ENCODE results near the gene PHLDB2.

Gene PHLDB2

GRCh38 chr3:111859061-111859973 is at the start of gene PHLDB2:
TSS of gene PHLDB2 (plus strand) at chr3:111859265. CDS start at chr3:111884078, 24,813 bp downstream.
- ATAC-seq = peak; percentile 90
- TF ChIP-seq ZFP3 (CRISPR knock-in tag; IDR thresholded peaks at IDR 0.05) = 0 out of 2 replicates have a peak, but pooled peaks have one; percentile 52
- no peak for TF ChIP-seq ARNTL (CRISPR knock-in tag; IDR thresholded peaks at IDR 0.05; ENCODE audit: borderline replicate concordance, low read depth)

- TF ChIP-seq PATZ1 (CRISPR knock-in tag; IDR thresholded peaks at IDR 0.05; ENCODE audit: borderline replicate concordance) = no peak
- peak; percentile 49 for TF ChIP-seq ISL1 (CRISPR knock-in tag; IDR thresholded peaks at IDR 0.05)
- no peak for TF ChIP-seq BACH2 (CRISPR knock-in tag; IDR thresholded peaks at IDR 0.05; ENCODE audit: borderline replicate concordance)
- TF ChIP-seq ZNF8 (CRISPR knock-in tag; IDR thresholded peaks at IDR 0.05) = no peak
- peak; percentile 84 for ATAC-seq
Measured at GRCh38 chr3:111810909-111811308, 48.2 kb upstream of the PHLDB2 start.

- TF ChIP-seq ISL1 (CRISPR knock-in tag; IDR thresholded peaks at IDR 0.05) (peak; percentile 75), GLIS3 (CRISPR knock-in tag; IDR thresholded peaks at IDR 0.05) (no peak), POU6F1 (CRISPR knock-in tag; IDR thresholded peaks at IDR 0.05; ENCODE audit: borderline replicate concordance, low read depth) (no peak)
- peak; percentile 42; the same call in 2 of the 3 replicates for ATAC-seq
Measured at GRCh38 chr3:111811811-111812210, 47.3 kb upstream of the PHLDB2 start.

GRCh38 chr3:111812701-111813100 is 46.4 kb upstream of the PHLDB2 start:
- TF ChIP-seq TCF4 (CRISPR knock-in tag; IDR thresholded peaks at IDR 0.05; ENCODE audit: borderline replicate concordance) (no peak), TSHZ2 (CRISPR knock-in tag; IDR thresholded peaks at IDR 0.05) (no peak), RARB (CRISPR knock-in tag; IDR thresholded peaks at IDR 0.05) (no peak)
- no peak for ATAC-seq

GRCh38 chr3:111813441-111813840 is 45.6 kb upstream of the PHLDB2 start:
- TF ChIP-seq PPARA (CRISPR knock-in tag; IDR thresholded peaks at IDR 0.05; ENCODE audit: borderline replicate concordance) (no peak), ARNTL (CRISPR knock-in tag; IDR thresholded peaks at IDR 0.05; ENCODE audit: borderline replicate concordance, low read depth) (no peak), TOX (CRISPR knock-in tag; IDR thresholded peaks at IDR 0.05; ENCODE audit: borderline replicate concordance) (no peak), OSR1 (CRISPR knock-in tag; IDR thresholded peaks at IDR 0.05) (no peak), TSHZ2 (CRISPR knock-in tag; IDR thresholded peaks at IDR 0.05) (no peak), TCF4 (CRISPR knock-in tag; IDR thresholded peaks at IDR 0.05; ENCODE audit: borderline replicate concordance) (no peak), POU6F1 (CRISPR knock-in tag; IDR thresholded peaks at IDR 0.05; ENCODE audit: borderline replicate concordance, low read depth) (no peak)
- ATAC-seq = no peak
